ENCODE data around the gene WAS.
"Not testable (repeated sequence)": the region's sequence is repeated elsewhere in the genome, so short reads cannot be mapped to it uniquely, and the experiment has no call there.

The WAS gene

DNA sequence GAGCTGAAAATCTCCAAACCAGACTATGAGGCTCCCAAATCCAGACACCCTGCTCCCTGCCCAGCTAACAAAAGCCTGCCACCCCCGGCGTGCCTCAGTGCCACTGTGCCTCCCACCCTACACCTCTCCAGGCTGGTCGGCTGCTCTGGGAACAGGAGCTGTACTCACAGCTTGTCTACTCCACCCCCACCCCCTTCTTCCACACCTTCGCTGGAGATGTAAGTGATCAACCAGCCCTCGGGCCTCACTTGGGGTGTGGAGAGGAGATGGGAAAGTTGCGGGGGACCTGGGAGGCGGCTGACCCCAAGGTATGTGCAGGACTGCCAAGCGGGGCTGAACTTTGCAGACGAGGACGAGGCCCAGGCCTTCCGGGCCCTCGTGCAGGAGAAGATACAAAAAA lies 1.8 kb downstream of the WAS start:
- DNase-seq (ENCODE audit: low read depth), result no peak

DNA sequence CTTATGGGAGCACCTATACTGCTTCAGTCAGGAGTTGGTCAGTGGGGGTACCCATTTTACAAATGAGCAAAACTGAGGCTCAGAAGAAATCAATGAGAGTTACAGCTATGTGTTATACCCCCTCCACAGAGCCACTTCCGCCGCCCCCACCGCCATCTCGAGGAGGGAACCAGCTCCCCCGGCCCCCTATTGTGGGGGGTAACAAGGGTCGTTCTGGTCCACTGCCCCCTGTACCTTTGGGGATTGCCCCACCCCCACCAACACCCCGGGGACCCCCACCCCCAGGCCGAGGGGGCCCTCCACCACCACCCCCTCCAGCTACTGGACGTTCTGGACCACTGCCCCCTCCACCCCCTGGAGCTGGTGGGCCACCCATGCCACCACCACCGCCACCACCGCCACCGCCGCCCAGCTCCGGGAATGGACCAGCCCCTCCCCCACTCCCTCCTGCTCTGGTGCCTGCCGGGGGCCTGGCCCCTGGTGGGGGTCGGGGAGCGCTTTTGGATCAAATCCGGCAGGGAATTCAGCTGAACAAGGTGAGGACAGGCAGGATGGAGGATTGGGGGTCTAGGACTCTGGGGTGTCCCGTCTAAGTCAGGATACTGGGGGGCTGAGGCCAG lies 5.0 kb downstream of the WAS start:
- no peak for DNase-seq (ENCODE audit: low read depth)

DNA sequence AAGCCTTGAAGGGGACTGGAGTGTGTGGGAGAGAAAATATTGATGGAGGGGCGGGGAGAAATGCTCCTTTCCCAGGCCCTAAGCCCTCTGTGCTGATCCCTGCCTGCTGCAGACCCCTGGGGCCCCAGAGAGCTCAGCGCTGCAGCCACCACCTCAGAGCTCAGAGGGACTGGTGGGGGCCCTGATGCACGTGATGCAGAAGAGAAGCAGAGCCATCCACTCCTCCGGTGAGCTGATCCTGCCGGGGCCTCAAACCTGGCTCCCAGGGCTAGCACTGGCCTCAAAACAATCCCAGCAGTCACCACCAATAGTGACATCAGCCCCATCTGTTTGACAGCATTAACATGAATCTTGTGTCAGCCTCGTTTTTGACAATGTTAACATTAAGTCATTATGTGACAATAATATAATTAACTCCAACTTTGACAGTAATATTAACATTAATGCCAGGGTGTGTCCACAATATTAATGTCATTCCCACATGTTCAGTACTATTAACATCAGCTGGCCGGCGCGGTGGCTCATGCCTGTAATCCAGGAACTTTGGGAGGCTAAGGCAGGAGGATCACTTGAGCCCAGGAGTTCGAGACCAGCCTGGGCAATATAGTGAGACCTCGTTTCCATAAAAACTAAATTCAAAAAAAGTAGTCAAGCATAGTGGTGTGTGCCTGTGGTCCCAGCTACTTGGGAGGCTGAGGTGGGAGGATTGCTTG lies 5.8 kb downstream of the WAS start:
- no peak for DNase-seq (ENCODE audit: low read depth)

DNA sequence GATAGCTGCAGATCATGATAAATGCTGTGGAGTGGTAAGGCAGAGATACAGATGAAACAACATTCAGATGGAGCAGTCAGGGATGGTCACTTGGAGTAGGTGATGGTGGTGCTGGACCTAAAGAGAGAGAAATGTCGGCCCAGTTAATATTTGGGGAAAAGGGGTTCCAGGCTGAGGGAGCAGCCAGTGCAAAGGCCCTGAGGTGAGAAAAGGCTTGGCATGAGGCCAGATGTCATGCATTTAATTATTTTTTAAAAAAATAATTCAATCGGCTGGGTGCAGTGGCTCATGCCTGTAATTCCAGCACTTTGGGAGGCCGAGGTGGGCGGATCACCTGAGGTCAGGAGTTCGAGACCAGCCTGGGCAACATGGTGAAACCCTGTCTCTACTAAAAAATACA lies 8.1 kb downstream of the WAS start:
- not testable (repeated sequence) for DNase-seq (ENCODE audit: low read depth)

DNA sequence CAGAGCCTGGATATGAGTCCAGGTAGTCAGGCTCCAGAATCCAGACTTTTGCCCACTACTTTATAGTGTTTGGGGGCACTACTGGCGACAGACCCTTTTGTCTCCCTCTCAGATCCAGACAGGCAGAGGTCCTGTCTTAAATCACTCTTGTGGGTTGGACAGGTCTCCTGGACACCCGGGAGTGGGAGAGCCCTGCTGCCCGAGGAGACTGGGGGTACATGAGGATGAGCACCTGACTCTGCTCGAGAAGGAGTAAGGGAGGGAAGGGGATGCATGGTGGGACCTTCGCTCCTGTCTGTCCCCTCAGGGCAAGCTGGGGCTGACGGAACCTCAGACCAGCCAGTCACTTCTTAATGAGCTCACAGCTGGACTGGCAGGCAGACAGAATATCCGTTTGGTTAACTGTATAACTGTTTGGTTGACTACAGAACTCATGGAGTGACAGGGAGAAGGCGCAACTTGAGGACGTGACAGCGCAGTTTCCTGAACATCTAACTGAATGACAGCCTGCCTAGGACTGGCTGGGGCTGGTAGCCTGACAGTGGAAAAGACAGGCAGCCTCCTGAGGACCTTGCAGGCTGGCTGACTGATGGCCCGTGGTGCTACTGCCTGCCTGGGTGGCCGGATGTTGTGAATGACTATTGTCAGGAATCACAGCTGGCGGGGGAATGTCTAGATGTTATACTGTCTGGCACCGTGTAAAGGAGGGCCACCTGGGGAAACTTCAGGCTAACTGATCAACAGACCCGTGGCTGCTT lies 11.4 kb downstream of the WAS start:
- no peak for DNase-seq (ENCODE audit: low read depth)

DNA sequence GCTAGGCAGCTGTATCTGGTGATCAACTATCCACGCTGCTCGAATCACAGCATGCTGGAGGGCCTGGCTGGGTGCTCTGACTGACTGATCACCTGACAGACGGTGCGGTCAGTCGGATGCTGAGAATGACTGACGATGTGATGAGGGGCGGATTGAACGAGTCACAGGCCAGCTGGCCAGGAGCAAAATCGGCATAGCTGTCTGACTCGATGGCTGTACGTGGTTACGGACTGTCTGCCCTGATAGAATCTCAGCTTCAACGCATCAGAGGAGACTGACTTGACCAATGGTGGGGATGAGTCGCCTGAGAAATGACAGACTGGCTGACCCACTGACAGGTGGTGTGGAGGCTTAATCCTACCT lies 11.9 kb downstream of the WAS start:
- DNase-seq (ENCODE audit: low read depth), result no peak

DNA sequence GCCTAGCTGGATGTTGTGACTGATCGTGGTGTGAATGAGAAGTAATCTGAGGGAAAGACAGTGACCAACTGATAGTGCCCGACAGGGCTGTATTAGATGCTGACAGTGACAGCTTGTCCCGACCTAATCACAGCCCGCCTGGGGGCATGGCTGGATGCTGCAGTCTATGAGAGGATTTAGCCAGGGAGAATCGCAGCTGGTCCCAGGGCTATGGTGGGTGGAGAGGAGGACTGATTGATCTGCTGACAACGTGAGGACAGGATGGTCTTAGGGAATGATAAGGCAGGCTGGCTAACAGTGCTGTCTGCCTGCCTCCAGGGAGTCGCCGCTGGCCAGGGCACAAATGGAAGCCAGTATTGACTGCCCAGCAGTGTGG lies 12.3 kb downstream of the WAS start:
- no peak for DNase-seq (ENCODE audit: low read depth)

DNA sequence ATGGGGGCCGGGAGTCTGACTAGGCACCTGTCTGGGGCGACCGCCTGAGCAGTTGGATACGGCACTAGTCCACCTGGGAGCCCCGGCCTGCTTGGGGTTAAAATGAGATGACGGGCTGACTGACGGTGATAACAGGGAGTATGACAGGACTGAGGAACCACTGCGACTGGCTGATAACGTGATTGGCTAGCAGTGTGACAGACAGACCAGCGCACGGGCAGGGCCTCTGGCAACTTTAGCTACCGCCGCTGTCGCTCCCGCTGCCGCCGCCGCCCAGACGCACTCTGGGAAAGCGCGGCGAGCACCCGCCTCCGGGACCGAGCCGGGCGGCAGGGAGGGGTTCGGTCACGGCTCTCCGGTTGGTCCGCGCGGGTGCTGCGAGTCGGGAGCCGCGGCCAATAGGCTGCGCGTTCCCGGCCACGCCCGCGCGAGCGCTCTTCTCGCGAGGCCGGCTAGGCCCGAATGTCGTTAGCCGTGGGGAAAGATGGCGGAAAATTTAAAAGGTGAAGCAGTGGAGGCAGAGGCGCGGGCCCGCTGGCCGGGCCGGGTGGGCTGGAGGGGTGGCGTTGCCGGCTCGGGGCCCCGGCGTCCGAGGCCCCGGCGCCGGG lies 12.8 kb downstream of the WAS start, which contains the start of gene SUV39H1:
Gene SUV39H1, plus strand, starts transcription at position 434 of the 608 bp plus-strand sequence. Its CDS starts 51 bp downstream, at position 485.
- peak; percentile 79 for DNase-seq (ENCODE audit: low read depth)

DNA sequence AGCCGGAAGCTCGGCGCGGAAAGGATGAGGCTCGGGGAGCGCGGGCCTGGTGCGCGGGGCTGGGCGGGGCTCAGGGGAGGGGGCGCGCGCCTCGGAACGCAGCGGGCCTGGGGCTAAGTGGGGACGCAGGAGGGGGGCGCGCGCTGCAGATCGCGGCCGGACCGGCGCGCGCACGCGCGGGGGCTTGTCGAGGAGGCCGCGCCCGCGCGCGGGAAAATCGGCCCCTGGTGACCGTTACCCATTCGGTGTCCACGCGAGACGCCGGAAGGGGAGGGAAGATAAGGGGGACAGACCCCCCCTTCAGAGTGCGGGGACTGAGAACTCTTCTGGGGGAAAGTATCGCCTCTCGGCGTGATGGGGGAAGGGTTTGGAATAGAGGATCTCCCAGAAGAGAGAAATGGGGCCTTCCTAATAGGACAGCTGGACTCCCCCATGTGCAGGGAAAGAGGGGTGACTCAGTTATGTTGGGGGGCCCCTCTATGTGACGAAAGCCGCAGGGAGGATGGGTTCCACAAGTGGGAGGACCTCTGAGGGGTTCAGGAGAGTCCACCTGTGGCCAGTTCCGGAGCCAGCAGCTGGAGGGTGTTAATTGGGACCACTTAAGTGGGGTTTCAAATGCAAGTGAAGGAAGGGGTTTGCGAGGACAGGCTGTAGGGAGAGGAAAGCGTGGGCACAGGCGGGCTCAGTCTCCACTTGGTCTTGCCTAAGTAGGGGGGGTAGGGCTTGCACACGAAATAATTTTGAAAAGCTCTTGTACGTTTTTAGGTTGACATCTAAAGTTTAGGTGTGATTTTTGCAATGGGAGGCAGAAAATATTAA lies 13.5 kb downstream of the WAS start:
- DNase-seq (ENCODE audit: low read depth), result no peak

DNA sequence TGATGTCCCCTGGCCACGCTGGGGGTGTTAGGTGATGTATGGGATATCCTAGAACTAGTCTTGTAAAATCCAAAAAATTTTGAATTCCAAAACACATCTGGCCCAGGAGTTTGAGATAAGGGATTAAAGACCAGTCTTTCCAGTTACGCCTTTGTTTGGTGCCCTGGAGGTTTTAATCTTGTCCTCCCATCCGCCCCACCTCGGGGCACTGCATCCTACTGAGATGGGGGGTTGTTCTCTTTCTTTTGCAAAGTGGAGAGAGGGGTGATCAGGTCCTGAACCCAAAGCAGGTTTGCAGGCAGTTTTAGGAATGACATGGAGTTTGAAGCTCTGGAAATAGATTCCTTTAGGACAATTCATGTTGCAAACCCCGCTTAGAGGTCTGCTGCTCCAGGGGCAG lies 14.7 kb downstream of the WAS start:
- no peak for DNase-seq (ENCODE audit: low read depth)

DNA sequence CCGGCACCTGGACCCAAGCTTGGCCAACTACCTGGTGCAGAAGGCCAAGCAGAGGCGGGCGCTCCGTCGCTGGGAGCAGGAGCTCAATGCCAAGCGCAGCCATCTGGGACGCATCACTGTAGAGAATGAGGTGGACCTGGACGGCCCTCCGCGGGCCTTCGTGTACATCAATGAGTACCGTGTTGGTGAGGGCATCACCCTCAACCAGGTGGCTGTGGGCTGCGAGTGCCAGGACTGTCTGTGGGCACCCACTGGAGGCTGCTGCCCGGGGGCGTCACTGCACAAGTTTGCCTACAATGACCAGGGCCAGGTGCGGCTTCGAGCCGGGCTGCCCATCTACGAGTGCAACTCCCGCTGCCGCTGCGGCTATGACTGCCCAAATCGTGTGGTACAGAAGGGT lies 16.6 kb downstream of the WAS start:
- no peak for DNase-seq (ENCODE audit: low read depth)

DNA sequence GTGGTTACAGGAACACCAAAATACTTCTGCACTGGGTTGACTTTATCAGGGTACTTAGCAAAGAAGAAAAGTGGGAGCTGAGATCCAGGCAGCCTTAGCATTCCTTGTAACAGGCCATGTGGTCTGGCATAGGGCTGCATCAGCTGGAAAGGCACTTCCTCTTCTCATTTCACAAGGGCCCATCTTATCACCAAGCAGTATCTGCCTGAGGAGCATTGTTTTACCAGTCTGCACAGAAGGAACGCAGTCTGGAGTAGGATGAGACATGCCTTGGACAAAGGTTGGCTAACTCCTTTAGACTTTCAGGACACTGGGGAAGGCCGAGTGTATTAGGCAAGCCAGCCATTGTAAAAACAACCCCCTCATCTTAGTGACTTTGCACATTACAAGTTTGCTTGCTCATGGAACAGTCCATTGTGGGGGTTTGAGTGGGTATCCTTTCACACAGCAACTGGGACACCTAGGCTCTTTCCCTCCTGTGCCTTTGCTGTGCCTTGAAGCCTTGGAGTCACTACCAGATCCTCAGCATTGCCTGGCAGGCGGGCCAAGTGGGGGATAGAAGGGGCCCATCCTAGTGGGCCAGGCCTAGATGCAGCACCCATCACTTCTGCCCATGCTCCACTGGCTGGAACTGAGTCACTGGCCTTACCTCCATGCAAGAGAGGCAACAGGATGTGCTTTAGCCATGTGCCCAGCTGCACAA lies 17.5 kb downstream of the WAS start:
- DNase-seq (ENCODE audit: low read depth), result no peak

DNA sequence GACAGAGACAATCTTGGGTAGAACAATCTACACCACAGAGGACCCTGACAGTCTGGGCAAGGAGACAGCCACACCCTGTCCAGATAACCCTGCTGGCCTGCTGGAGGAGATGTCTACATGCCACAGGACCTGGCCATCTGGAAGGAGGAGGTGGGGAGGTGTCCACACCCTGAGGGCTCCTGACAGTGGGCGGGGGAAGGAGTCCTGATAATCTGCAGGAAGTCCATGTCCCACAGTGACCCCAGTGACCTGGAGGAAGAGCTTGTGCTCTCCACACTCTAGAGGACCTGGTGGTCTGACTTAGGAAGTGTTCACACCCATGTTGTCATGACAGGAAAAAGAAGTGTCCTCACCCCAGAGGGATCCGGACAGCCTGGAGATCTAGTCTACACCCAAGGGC lies 18.4 kb downstream of the WAS start:
- DNase-seq (ENCODE audit: low read depth), result no peak

DNA sequence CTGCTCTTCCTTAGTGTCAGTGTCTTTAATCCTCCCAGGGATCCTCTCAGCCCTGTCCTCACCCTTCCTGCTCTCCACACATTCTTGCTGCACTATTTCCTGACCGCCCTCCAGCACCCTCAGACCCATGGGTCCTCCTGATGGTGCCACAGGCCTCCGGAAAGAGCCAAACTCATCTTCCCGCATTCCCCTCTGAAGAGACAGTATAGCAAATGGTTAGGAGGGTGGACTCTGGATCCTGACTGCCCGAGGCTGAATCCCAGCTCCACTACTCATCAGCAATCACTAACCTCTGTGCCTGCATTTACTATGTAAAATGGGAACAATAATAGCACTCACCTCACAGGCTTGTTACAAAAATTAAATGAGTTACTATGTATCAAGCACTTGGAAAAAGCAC lies 19.1 kb downstream of the WAS start:
- no peak for DNase-seq (ENCODE audit: low read depth)

DNA sequence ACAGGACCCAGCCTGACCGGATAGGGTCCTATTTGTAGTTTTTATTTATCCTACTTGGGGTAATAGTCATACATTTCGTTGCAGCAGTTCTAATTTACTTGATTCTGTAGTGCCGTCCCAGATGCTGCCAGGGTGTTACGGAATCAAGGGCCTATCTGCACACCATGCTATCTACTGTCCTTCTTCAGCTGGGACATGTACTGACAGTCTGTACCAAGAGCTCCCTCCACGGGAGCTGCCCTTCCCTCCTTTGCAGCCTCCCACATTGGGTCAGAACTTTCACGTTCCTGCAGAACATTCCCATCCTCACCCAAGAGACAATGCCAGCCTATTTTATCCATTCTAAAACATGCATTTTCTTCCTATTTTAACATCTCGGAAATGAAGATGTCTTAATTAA lies 19.6 kb downstream of the WAS start:
- no peak for DNase-seq (ENCODE audit: low read depth)

DNA sequence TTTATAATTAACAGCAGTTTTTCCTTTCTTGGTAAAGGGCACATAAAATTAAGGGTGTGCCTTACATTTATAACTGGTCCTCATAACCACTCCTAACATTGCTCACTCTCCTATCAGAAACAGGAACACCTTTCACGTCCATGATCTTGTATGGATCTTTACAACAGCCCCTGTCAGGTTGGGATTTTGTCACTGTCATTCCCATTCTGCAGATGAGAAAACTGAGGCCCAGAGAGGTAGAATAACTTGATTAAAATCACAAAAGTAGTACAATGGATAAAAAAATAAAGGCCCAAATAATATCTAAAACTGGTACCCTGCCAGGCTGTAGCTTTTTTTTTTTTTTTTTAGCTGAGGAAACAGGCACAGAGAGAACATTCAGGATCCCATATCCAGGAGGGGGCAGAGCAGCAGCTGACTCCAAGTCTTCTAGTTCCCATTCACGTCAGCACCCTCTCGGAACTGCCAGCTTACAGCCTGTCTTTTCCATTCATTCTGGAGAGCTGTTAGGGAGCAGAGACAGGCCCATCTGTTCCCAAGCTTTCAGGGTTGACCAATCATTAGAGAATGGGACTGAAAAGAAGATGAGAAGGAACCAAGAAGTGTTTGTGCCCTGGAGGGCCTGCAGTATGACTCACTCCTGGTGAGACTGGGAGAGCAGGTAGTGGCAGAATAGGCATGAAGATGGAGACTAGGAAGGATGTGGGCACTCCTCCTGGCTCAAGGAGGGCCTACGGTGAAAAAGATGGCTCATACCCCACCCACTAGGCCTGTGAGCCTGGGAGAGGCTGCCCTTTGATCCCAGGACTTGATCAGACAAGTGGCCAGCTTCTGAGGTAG lies 20.3 kb downstream of the WAS start:
- no peak for DNase-seq (ENCODE audit: low read depth)

DNA sequence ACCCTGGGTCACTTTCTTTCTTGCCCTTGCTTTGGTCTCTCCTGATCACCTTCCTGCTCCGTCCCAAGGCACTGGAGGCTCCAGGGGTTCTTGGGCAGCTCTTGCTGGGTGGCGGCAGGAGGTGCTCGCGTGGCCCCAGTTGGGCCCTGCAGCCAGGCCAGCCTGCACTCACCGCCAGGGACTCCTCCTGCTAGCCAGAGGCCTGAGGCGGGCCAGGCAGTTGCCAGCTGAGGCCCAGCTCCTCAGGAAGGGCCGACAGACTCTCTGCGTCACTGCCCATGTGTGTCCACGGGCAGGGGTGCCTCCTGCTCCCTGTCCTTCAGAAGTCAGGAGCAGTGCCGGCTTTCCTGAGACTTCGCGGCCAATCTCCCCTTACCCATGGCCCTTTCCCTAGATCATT lies 22.3 kb downstream of the WAS start:
- no peak for DNase-seq (ENCODE audit: low read depth)

DNA sequence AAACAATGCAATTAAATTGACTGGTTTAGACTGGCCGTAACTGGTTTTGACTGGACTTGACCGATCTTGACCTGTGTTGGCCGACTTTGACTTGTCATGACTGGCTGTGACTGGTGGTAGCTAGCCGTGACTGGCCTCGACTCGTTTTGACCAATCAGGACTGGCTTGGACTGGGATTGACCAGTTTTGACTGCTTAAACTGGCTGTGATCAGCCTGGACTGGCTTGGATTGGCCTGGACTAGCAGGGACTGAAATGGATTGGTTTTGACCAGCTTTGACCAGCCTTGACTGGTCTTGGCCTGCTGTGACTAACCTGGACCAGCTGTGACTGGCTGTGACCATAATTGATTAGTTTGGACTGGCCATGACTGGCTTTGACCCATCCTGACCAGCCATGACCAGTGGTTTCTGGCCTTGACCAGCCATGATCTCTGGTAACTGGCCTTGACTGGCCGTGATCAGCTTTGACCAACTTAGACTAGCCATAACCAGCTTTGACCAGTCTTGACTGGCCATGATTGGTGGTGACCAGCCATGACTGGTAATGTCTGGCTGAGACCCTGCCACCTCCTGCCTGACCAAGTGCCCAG lies 26.0 kb downstream of the WAS start:
- DNase-seq (ENCODE audit: low read depth), result no peak

DNA sequence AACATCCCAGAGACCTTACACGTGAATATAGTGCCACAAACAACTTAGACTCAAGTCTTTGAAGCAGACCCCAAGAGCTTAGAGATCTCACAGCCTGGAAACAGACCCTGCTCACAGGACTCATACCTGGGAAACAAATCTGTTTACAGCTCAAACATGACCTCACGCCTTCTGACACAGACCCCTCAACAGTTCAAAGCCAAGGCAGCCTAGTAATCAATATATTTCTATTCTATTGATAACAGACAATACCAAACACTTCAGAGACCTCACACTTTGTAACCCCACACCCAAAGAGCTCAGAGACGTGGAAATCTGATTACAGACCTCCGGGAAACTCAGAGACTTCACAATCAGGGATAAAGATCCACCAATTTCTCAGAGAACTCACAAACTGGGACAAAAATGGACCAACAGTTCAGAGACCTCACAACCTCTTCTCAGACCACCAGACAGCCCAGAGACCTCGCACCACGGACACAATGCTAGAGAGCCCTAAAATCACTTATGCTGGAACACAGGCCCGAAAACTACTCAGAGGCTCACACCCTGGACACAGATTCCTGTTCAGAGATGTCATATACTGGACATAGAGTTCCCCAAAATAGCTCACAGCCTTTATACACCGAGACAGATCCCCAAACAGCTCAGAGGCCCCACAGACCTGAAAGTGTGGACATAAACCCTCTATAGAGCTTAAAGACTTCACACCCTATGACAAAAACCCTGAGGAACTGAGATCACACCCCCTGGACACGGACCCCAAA lies 27.7 kb downstream of the WAS start:
- no peak for DNase-seq (ENCODE audit: low read depth)
